ENCODE measurements around the gene KCNF1.

The KCNF1 gene

DNA sequence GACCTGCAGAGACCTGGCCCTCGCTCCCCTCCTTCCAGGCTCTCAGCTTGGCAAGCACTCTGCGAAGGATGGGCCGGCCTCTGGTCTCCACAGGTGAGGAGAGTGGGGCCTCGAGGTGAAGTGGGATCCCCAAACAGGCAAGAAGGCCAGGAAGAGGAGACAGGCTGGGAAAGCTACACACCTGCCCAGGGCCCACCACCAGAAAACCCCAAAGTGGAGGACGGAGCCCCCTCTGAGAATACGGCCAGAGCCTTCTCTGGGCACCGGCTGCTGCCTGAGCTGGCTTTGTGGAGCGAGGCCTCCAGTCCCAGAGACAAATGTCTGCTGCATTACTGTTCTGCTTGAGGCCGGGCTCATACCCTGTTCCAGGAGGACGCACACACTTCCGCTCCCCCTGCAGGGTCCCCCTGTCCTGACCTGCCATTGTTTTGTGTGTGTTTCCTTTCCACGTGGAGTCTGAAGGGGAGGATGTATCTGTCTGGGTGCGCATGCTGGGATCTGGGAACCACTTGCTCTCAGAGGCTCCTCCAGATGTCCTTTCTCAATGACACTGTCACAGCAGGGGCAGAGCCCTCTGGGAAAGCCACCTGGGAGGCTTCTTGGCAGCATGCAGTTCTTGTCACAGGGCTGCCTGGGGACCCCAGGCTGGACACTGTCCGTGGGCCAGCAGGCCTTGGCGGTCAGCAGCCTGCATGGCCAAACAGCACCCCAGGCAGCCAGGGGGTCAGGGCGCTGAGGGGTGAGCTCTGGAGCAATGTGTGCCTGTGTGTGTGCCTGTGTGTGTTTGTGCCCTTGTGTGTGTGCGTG lies 20.8 kb downstream of the KCNF1 start:
- DNase-seq, result peak; percentile 29
- in situ Hi-C loops (cut with HindIII; ENCODE audit: low pct_ligation_motif_present, low pct_unique_long_range_greater_than_20kb, low sequenced_read_pairs), result no loop called here

GRCh38 chr2:10933700-10934225 lies 22.0 kb downstream of the KCNF1 start:
- in situ Hi-C loops (cut with HindIII; ENCODE audit: low pct_ligation_motif_present, low pct_unique_long_range_greater_than_20kb, low sequenced_read_pairs), result no loop called here
- no peak for DNase-seq

DNA sequence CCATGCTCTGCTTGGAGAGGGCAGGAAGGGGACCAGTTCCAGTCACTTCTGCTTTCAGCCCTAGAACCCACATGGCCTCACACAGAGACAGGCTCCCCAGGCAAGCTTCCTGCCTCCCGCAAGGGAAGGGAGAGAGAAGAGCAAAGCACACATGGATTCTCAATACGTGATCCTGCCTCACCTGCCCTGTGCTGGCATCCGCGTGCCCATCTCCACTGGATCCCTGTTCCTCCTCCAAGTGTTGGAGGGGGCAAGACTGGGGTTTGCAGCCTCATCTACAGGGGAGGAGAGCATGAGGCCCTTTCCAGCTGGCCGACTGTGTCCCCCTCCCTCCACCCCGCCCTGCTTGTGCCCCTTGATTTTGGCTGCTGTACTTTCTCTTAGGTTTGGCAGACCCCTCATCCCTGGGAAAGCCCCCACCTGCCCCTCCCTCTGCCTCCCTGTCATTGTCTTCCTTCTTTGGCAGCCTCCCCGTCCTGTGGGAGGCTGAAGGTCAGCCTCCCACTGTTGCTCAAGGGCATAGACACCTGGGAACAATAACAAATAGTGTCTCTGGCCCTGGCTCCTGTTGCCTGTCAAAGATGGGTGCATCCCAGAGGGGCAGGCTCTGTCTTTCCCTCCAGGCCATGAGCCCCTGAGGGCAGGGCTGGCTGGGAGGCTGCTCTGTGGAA lies 22.7 kb downstream of the KCNF1 start:
- in situ Hi-C loops (cut with HindIII; ENCODE audit: low pct_ligation_motif_present, low pct_unique_long_range_greater_than_20kb, low sequenced_read_pairs), result no loop called here
- DNase-seq, result no peak

DNA sequence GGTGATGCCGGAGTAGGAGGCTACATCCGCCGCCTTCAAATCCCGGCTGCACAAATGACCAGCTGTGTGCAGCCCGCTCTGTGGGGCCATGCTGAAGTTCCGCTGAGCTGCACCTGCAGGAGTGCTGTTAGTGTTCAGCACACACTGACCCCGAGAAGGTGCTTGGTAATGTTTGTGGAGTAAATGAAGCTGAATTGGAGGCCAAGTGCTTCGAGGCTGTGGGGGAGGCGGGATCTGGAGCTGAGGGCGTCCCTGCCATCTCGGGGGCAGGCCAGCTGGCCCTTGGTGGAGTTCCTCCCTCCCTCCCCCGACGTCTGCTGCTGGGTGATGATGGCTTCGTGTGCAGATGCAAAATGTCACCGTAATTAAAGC lies 23.2 kb downstream of the KCNF1 start:
- in situ Hi-C loops (cut with HindIII; ENCODE audit: low pct_ligation_motif_present, low pct_unique_long_range_greater_than_20kb, low sequenced_read_pairs), result no loop called here
- DNase-seq, result no peak

- no peak for DNase-seq
- in situ Hi-C loops (cut with HindIII; ENCODE audit: low pct_ligation_motif_present, low pct_unique_long_range_greater_than_20kb, low sequenced_read_pairs), result no loop called here
These were observed 23.7 kb downstream of the KCNF1 start for GRCh38 chr2:10935366-10935918.

GRCh38 chr2:10935953-10936942 lies 24.5 kb downstream of the KCNF1 start:
- DNase-seq, result peak; percentile 93
- in situ Hi-C loops (cut with HindIII; ENCODE audit: low pct_ligation_motif_present, low pct_unique_long_range_greater_than_20kb, low sequenced_read_pairs), result no loop called here

DNA sequence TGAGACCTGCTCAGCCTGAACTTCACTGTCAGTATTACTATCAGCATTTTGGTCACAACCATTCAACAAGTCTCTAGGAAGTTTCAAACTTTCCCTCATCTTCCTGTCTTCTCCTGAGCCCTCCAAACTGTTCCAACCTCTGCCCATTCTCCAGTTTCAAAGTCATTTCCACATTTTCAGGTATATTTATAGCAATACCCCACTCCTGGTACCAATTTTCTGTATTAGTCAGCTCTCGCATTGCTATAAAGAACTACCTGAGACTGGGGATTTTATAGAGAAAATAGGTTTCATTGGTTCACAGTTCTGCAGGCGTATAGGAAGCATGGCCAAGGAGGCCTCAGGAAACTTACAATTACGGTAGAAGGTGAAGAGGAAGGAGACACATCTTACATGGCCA lies 27.3 kb downstream of the KCNF1 start:
- DNase-seq, result no peak
- in situ Hi-C loops (cut with HindIII; ENCODE audit: low pct_ligation_motif_present, low pct_unique_long_range_greater_than_20kb, low sequenced_read_pairs), result no loop called here

DNA sequence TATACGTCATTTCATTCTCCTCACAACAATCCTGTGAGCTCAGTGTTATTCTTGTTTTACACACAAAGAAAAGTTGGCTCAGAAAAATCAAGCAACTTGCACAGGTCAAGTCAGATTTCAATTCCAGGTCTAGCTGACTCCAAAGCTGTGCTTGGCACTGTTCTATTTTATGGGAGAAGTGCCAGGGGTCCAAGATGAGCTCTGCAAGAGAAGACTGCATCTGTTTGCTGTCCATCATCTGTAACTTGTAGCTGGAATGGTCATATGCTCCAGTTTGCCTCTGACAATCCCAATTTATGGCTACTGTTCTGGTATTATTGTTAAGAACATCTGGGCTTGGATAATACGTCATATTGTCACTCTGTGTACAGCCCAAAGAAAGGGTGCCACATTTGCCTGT lies 28.9 kb downstream of the KCNF1 start:
- DNase-seq, result no peak
- in situ Hi-C loops (cut with HindIII; ENCODE audit: low pct_ligation_motif_present, low pct_unique_long_range_greater_than_20kb, low sequenced_read_pairs), result no loop called here

GRCh38 chr2:10941383-10941782 lies 29.6 kb downstream of the KCNF1 start:
- no peak for DNase-seq
- in situ Hi-C loops (cut with HindIII; ENCODE audit: low pct_ligation_motif_present, low pct_unique_long_range_greater_than_20kb, low sequenced_read_pairs), result no loop called here

GRCh38 chr2:10944799-10945198 lies 33.1 kb downstream of the KCNF1 start:
- in situ Hi-C loops (cut with HindIII; ENCODE audit: low pct_ligation_motif_present, low pct_unique_long_range_greater_than_20kb, low sequenced_read_pairs), result no loop called here

DNA sequence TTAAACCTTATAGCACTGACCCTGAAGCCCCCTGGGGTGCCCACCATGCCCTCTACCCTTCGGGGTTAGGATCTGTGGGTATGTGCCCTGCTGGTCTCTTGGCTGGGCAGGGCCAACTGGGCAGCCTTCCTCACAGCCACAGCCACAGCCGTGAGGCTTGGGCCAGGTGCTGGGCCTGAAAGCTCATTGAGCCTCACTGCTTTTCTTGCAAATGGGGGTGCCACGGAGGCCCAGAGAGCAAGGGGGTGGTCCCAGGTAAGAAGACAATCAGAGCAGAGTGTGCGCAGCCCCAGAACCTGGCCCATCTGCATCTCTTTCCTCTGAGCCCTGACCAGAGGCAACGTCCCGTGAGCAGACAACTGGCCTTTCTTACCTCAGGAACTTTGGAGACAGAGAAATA lies 34.7 kb downstream of the KCNF1 start:
- in situ Hi-C loops (cut with HindIII; ENCODE audit: low pct_ligation_motif_present, low pct_unique_long_range_greater_than_20kb, low sequenced_read_pairs), result no loop called here
- no peak for DNase-seq

More at GRCh38 chr2:10944799-10945198, 33.1 kb downstream of the KCNF1 start:
- DNase-seq, result no peak

- in situ Hi-C loops (cut with HindIII; ENCODE audit: low pct_ligation_motif_present, low pct_unique_long_range_greater_than_20kb, low sequenced_read_pairs), result no loop called here
- no peak for DNase-seq
These were observed 35.3 kb downstream of the KCNF1 start for GRCh38 chr2:10947005-10947440.

- in situ Hi-C loops (cut with HindIII; ENCODE audit: low pct_ligation_motif_present, low pct_unique_long_range_greater_than_20kb, low sequenced_read_pairs), result no loop called here
- no peak for DNase-seq
These were observed 35.9 kb downstream of the KCNF1 start for GRCh38 chr2:10947446-10948187.

DNA sequence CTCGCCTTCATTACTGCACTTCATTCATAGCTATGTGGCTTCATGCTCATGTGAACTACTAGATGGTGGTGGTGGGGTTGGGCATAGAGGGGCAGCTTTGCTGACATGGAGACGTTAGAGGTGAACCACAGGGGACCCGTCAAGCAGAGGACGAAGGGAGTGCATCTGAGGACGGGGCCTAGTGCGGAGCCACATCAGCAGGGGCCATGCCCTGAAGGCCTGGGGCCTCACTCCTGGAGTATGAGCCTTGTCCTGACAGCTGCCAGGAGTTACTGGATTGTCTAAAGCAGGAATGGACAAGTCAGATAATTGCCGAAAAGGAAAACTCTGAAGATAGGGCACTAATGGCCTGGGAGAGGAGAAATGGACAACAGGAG lies 36.4 kb downstream of the KCNF1 start:
- in situ Hi-C loops (cut with HindIII; ENCODE audit: low pct_ligation_motif_present, low pct_unique_long_range_greater_than_20kb, low sequenced_read_pairs), result no loop called here
- no peak for DNase-seq

GRCh38 chr2:10948606-10949230 lies 37.0 kb downstream of the KCNF1 start:
- in situ Hi-C loops (cut with HindIII; ENCODE audit: low pct_ligation_motif_present, low pct_unique_long_range_greater_than_20kb, low sequenced_read_pairs), result no loop called here
- DNase-seq, result no peak

DNA sequence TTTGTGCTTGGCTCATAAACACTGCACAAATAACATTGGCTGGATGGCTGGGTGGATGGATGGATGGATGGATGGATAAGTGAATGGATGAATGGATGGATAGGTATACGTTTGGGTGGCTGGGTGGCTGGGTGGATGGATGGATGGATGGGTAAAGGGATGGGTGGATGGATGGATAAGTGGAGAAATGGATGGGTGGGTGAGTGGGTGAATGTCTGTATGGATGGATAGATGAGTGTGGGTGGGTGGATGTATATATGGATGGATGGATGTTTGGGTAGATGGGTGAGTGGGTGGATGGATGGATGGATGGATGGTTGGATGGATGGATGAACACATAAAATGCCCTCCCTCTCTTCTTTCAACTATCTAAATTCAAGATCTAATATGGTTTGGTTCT lies 38.1 kb downstream of the KCNF1 start:
- DNase-seq, result no peak
- in situ Hi-C loops (cut with HindIII; ENCODE audit: low pct_ligation_motif_present, low pct_unique_long_range_greater_than_20kb, low sequenced_read_pairs), result no loop called here

DNA sequence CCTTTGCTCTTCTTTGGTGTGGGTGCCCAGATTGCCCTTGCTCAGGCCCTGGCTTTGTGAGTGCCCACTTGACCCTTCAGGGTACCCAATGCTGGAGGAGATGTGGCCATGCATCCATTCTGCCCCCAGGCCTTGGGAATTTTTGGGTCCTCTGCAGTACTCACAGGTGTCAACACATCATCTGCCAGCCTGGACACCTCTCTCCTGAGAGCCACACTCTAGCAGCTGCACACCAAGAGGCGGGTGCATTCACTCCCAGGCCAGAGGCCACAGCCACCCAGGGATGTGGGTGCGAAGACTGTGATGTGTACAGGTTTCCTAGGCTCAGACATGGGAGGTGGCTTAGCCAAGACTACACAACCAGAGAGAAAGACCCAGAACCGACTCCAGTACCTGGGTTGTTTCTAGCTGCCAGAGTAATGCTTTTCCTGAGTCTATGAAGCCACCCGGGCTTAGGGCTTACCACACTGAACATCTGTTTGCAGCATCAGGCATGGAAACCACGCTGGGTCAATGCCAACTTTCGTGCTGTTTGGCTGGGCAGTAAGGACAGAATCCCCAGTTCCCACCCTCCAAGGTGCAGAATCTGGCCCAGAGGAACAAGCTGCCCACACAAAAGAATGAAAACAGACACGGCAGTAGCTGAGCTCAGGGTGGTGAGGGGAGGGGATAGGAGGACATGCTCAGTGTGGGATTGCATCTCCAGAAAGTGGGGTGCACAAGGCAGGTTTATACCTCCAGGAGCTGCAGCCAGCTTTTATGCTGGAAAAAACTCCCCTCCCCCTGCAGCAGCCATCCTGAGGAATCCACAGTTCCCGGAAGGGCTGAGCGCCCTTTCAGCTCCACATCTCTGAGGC lies 40.1 kb downstream of the KCNF1 start:
- no peak for DNase-seq
- in situ Hi-C loops (cut with HindIII; ENCODE audit: low pct_ligation_motif_present, low pct_unique_long_range_greater_than_20kb, low sequenced_read_pairs), result no loop called here

Measured in ACHN (cell line).